Testis (tissue), 3 donors: ENCODE measurements around the gene PLCE1. TPM values are rescaled to one million over a fixed set of nuclear protein-coding genes. Genes with fewer than 3 reads are reported as not detected.

Experiments used
- polyA plus RNA-seq: library from polyadenylated mRNA; stranded (reverse); fragments of 350-450 nt; fragmentation: Illumina TruSeq; extraction: RNeasy Lipid Tissue Mini Kit (QIAGEN cat#74804); gene quantifications from one replicate; pipeline ENCODE4 v1.2.3, GENCODE V29; 2014; ENCODE audit warnings: low read depth, low replicate concordance; ENCODE audit not compliant: insufficient read depth
- total RNA-seq, 2 donors: library from RNA; depleted of rRNA; stranded (reverse); fragments of >200 nt; gene quantifications; one replicate each; pipeline ENCODE4 v1.2.3, GENCODE V29; 2016

PLCE1 gene
- total and polyA plus RNA-seq, 3 donors from 2014 or later = 4.2 to 8.2 (median 6.7) TPM

Other genes with a start within 250 kb of the PLCE1 start
- gene LGI1, start 236.0 kb upstream of the PLCE1 start, total RNA-seq = 1 to 10 TPM in 1 of 2 donors, under 1 TPM in 1; 0.56 to 1.0 TPM
- 2.1 TPM for gene LGI1, start 236.0 kb upstream of the PLCE1 start, polyA plus RNA-seq
- 1 to 10 TPM; 8.8 to 9.8 TPM for gene SLC35G1, start 100.0 kb upstream of the PLCE1 start, total RNA-seq
- gene SLC35G1, start 100.0 kb upstream of the PLCE1 start, polyA plus RNA-seq = 13.9 TPM